ENCODE data around the gene RALGAPA1. TPM values are rescaled to one million over a fixed set of nuclear protein-coding genes. Genes with fewer than 3 reads are reported as not detected.

RALGAPA1 gene
- total RNA-seq, 1 experiment from 2014 or later, result 31.7 TPM

- TF ChIP-seq STAT6 (CRISPR knock-in tag; conservative IDR thresholded peaks at IDR 0.05; ENCODE audit: low read depth), result no peak
- TF ChIP-seq RELA (CRISPR knock-in tag; IDR thresholded peaks at IDR 0.05; ENCODE audit: borderline replicate concordance), result no peak
- TF ChIP-seq NR3C1 (CRISPR knock-in tag; conservative IDR thresholded peaks at IDR 0.05; ENCODE audit: low read depth), result no peak
- TF ChIP-seq E2F5 (CRISPR knock-in tag; IDR thresholded peaks at IDR 0.05), result no peak
- TF ChIP-seq ARID4B (CRISPR knock-in tag; IDR thresholded peaks at IDR 0.05; ENCODE audit: borderline replicate concordance), result no peak
- TF ChIP-seq ZBTB21 (CRISPR knock-in tag; IDR thresholded peaks at IDR 0.05; ENCODE audit: borderline replicate concordance), result no peak
- no peak for TF ChIP-seq ZNF425 (CRISPR knock-in tag; conservative IDR thresholded peaks at IDR 0.05)
- TF ChIP-seq E2F1 (CRISPR knock-in tag; IDR thresholded peaks at IDR 0.05), result no peak
- TF ChIP-seq GABPB1 (CRISPR knock-in tag; IDR thresholded peaks at IDR 0.05), result no peak
- TF ChIP-seq RORB (CRISPR knock-in tag; IDR thresholded peaks at IDR 0.05), result no peak
Observed at GRCh38 chr14:35695647-35696046, 113.4 kb downstream of the RALGAPA1 start (continued).

- Mint-ChIP-seq H3K4me3 (no peak overlapping the region), H3K27ac (no peak overlapping the region), H3K27me3 (ENCODE audit: low read depth) (no peaks in the 10 kb centered on the region), H3K4me1 (peaks cover 24% of the 10 kb centered on the region), H3K9me3 (no peaks in the 10 kb centered on the region), H3K36me3 (no peaks in the 10 kb centered on the region)
- CTCF ChIA-PET, result interaction anchor here (1.4 kb wide), 1 partner anchor 972 kb away, joined by 3 read pairs; no protein-coding TSS in a partner anchor
- POLR2A ChIA-PET, result interaction anchor here (0.8 kb wide), 1 partner anchor 131 kb away, joined by 3 read pairs; the partner anchor contains the start of gene BRMS1L
- ATAC-seq, result no peak
- no peak for DNase-seq (ENCODE audit: low spot score)
- TF ChIP-seq CREB1 (CRISPR knock-in tag; IDR thresholded peaks at IDR 0.05) (no peak), ZNF425 (CRISPR knock-in tag; conservative IDR thresholded peaks at IDR 0.05) (no peak), STAT6 (CRISPR knock-in tag; conservative IDR thresholded peaks at IDR 0.05; ENCODE audit: low read depth) (no peak), KAT7 (CRISPR knock-in tag; IDR thresholded peaks at IDR 0.05; ENCODE audit: borderline replicate concordance) (no peak), FOXK1 (CRISPR knock-in tag; IDR thresholded peaks at IDR 0.05) (no peak), ZMAT4 (CRISPR knock-in tag; IDR thresholded peaks at IDR 0.05) (no peak), TEAD4 (CRISPR knock-in tag; IDR thresholded peaks at IDR 0.05) (no peak), ZNF423 (CRISPR knock-in tag; IDR thresholded peaks at IDR 0.05) (no peak)
Observed at GRCh38 chr14:35695072-35695471, 114.0 kb downstream of the RALGAPA1 start.

Data from WTC11 (cell line).